Testis (tissue), 3 donors: ENCODE results near the gene DCP1B. TPM values are rescaled to one million over a fixed set of nuclear protein-coding genes. Genes with fewer than 3 reads are reported as not detected.

Experiments
- DNase-seq: peaks from one replicate; pipeline ENCODE4 v3.0.0-alpha.2; 2019
- H3K27ac ChIP-seq, 2 donors: fragments of 200-600 bp; sonication (generic); one replicate each; pipeline ENCODE4 v1.5.1; 2019
- H3K27me3 ChIP-seq: fragments of 200-600 bp; sonication (generic); one replicate; pipeline ENCODE4 v1.5.1; 2019
- H3K36me3 ChIP-seq: fragments of 200-600 bp; sonication (generic); one replicate; pipeline ENCODE4 v1.5.1; 2017; ENCODE audit warnings: low read depth; ENCODE audit errors: missing control alignments
- H3K4me1 ChIP-seq: fragments of 200-600 bp; sonication (generic); one replicate; pipeline ENCODE4 v1.5.1; 2019
- H3K4me3 ChIP-seq, 2 donors: fragments of 200-600 bp; sonication (generic); one replicate each; pipeline ENCODE4 v1.5.1; 2017 to 2019
- H3K9me3 ChIP-seq: fragments of 200-600 bp; sonication (generic); one replicate; pipeline ENCODE4 v1.5.1; 2017
- POLR2A ChIP-seq: fragments of 450-650 bp; IDR thresholded peaks from one replicate; pipeline ENCODE4 v1.6.1; 2017; ENCODE audit warnings: antibody characterized with exemption, mild to moderate bottlenecking, moderate library complexity
- WGBS, 2 donors: methylation state at CpG; one replicate each; pipeline ENCODE4 v1.1.5; 2018; 5-methylcytosine and 5-hydroxymethylcytosine counted together
- intact Hi-C: fragments of 100-400 bp; cut with DNase I; formaldehyde crosslinking; loops from one replicate; pipeline ENCODE4 v1.15.1; 2023; ENCODE audit warnings: low total_unique reads
- polyA plus RNA-seq: library from polyadenylated mRNA; stranded (reverse); fragments of 350-450 nt; fragmentation: Illumina TruSeq; extraction: RNeasy Lipid Tissue Mini Kit (QIAGEN cat#74804); gene quantifications from one replicate; pipeline ENCODE4 v1.2.3, GENCODE V29; 2014; ENCODE audit warnings: low read depth, low replicate concordance; ENCODE audit not compliant: insufficient read depth
- total RNA-seq, 2 donors: library from RNA; depleted of rRNA; stranded (reverse); fragments of >200 nt; gene quantifications; one replicate each; pipeline ENCODE4 v1.2.3, GENCODE V29; 2016
- TF ChIP-seq, protein P1 (sequence below), 3 experiments: fragments of 450-650 bp in 2 of 3; fragments of 200-600 bp in 1 of 3; sonication (generic) in 1 of 3; IDR thresholded peaks; one replicate each; pipeline ENCODE4 v1.5.1; 2016 to 2019; ENCODE audit warnings: antibody characterized with exemption in 3 of 3, mild to moderate bottlenecking in 2 of 3, moderate library complexity in 1 of 3

DCP1B gene
- total and polyA plus RNA-seq, 3 donors from 2014 or later = 36.6 to 56.1 (median 40.0) TPM

DNA sequence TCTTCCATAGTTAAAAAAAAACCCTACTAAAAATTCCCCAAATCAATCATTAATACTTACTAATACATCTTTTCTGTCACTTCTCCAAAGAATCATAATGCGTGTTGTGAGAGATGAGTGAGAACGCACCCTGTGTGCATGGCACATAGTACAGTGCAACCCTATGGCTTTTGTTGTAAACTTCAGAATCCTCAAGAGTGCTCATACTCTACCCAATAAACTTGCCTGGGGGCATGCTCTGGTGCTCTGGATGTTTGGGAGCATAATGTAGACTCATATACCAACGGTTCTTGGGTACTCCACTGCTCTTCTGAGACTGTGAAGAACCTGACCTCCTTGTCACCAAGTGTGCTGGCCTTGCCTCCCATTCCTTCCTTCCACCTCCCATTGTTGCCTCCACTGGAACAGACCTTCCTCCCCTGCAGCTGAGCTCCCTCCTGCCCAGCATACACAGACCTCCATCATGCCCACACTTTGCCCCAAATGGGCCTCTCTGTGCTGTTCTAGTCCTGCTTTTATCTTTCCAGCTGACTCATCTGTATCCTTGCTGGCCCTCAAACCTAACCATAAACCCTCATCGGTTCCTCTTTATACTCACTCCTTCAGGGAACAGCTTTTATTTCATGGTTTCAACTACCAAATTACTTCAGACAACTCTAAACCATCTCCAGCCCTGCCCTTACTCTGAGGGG is 8.9 kb downstream of the DCP1B start:
- Histone ChIP-seq H3K36me3 (no peaks in the 10 kb centered on the region), H3K27me3 (no peaks in the 10 kb centered on the region), H3K4me1 (no peaks in the 10 kb centered on the region), H3K27ac (no peak overlapping the region), H3K9me3 (no peaks in the 10 kb centered on the region), H3K4me3 (no peak overlapping the region)
- intact Hi-C loops = no loop called here
- WGBS, 2 donors = 88 to 97% methylated on average over 4 of the region's 4 CpGs
- TF ChIP-seq POLR2A = no peak
- TF ChIP-seq, protein P1, sequence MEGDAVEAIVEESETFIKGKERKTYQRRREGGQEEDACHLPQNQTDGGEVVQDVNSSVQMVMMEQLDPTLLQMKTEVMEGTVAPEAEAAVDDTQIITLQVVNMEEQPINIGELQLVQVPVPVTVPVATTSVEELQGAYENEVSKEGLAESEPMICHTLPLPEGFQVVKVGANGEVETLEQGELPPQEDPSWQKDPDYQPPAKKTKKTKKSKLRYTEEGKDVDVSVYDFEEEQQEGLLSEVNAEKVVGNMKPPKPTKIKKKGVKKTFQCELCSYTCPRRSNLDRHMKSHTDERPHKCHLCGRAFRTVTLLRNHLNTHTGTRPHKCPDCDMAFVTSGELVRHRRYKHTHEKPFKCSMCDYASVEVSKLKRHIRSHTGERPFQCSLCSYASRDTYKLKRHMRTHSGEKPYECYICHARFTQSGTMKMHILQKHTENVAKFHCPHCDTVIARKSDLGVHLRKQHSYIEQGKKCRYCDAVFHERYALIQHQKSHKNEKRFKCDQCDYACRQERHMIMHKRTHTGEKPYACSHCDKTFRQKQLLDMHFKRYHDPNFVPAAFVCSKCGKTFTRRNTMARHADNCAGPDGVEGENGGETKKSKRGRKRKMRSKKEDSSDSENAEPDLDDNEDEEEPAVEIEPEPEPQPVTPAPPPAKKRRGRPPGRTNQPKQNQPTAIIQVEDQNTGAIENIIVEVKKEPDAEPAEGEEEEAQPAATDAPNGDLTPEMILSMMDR (IDR thresholded peaks at IDR 0.05) = no peak
- no peak for DNase-seq

DNA sequence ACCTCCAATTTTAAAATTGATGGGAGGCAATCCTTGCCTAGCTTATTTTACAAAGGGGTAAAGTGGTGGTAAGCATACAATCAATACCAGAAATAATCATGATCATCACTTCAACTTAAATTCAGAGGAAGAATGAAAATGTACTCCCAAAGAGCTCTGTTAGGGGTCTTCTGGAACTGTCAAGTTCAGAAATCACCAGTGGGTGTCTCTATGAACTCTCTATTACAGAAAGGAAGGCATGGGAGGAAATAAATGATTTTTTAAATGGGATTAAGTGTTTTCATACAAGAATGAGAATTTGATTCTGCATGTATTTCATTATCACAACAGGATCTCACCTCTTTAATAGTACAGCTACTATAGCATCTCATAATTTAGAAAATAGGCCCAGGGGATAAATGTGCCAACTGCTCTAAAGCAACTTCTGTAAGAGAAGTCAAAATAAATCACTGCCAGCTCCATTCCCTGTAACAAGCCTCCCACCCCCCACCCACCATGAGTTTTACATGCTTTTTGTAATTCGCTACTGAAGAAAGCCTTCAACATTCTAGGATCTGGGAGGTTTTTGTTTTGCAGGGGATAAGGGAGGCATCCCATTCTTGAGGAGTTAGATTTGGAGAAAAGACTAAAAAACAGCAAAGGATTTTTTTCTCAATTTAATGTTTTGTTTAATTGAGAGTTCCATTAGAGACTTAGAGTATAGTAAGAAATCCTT is 9.7 kb downstream of the DCP1B start:
- no peak overlapping the region for H3K27ac ChIP-seq
- H3K4me3 ChIP-seq = no peak overlapping the region
- H3K4me1 ChIP-seq = no peaks in the 10 kb centered on the region
- 91 to 96% methylated on average over 1 of the region's 1 CpG for WGBS, 2 donors
- H3K27me3 ChIP-seq = no peaks in the 10 kb centered on the region
- TF ChIP-seq, protein P1 (IDR thresholded peaks at IDR 0.05) = no peak
- no peak for TF ChIP-seq POLR2A
- DNase-seq = no peak
- H3K36me3 ChIP-seq = no peaks in the 10 kb centered on the region
- H3K9me3 ChIP-seq = no peaks in the 10 kb centered on the region
- intact Hi-C loops = no loop called here

DNA sequence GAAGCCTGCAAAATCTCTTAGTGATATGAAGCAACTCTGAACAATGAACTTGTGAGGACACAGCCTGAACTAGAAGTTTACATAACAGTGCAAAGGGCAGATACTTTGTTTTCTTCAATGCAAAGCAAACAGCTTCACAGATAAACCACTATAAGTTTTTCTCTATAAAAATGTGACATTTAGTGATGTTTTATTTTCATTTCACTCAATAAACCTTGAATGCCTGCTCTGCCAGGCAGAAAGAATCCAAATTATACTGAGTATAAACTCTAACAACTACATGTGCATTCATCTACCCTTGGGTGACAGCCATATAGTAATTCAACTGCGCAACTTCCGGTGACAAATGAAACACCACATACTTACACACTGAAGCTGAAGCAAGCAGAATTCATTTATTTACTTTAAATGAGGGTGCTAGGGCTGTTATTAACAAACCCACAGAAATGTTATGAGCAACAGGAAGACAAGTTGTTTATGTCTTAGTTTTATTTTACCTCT is 10.3 kb downstream of the DCP1B start:
- H3K9me3 ChIP-seq = no peaks in the 10 kb centered on the region
- H3K27me3 ChIP-seq = no peaks in the 10 kb centered on the region
- no peak for DNase-seq
- H3K4me3 ChIP-seq = no peak overlapping the region
- TF ChIP-seq, protein P1 (IDR thresholded peaks at IDR 0.05) = no peak
- no peak for TF ChIP-seq POLR2A
- intact Hi-C loops = no loop called here
- H3K4me1 ChIP-seq = no peaks in the 10 kb centered on the region
- WGBS, 2 donors = 95 to 100% methylated on average over 2 of the region's 2 CpGs
- H3K36me3 ChIP-seq = no peaks in the 10 kb centered on the region
- H3K27ac ChIP-seq = no peak overlapping the region

DNA sequence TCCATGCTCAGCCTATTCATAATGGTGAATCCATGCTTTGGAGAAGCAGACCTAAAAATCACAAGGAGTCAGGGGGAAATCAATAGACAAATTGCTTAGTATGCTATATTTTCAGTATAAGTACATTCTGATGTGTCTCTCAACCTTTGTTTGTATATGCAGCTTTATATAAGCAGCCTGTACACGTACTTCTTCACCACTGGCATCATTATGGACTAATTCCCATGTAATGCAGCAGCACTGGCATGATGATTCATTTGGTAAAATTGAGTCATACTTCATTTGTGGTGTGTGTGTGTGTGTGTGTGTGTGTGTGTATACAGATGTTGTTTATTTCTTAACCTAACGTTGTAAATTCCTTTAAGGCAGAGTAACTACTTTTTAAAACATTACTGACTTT is 10.9 kb downstream of the DCP1B start:
- H3K27me3 ChIP-seq = no peaks in the 10 kb centered on the region

More for the DNA sequence above, 10.9 kb downstream of the DCP1B start:
- intact Hi-C loops = no loop called here
- 70 to 88% methylated on average over 2 of the region's 2 CpGs for WGBS, 2 donors
- H3K4me1 ChIP-seq = no peaks in the 10 kb centered on the region
- no peak overlapping the region for H3K4me3 ChIP-seq
- no peaks in the 10 kb centered on the region for H3K36me3 ChIP-seq
- no peak overlapping the region for H3K27ac ChIP-seq
- H3K9me3 ChIP-seq = no peaks in the 10 kb centered on the region
- TF ChIP-seq, protein P1 (IDR thresholded peaks at IDR 0.05) = no peak
- no peak for TF ChIP-seq POLR2A
- no peak for DNase-seq
